Measurements from ENCODE around the gene PXMP4. TPM values are rescaled to one million over a fixed set of nuclear protein-coding genes. Genes with fewer than 3 reads are reported as not detected.
A peak's percentile ranks its signal among the peaks of the same experiment; 100 is the strongest.

The PXMP4 gene
- total RNA-seq, 2 experiments from 2014 or later: 6.9 to 7.3 TPM

DNA sequence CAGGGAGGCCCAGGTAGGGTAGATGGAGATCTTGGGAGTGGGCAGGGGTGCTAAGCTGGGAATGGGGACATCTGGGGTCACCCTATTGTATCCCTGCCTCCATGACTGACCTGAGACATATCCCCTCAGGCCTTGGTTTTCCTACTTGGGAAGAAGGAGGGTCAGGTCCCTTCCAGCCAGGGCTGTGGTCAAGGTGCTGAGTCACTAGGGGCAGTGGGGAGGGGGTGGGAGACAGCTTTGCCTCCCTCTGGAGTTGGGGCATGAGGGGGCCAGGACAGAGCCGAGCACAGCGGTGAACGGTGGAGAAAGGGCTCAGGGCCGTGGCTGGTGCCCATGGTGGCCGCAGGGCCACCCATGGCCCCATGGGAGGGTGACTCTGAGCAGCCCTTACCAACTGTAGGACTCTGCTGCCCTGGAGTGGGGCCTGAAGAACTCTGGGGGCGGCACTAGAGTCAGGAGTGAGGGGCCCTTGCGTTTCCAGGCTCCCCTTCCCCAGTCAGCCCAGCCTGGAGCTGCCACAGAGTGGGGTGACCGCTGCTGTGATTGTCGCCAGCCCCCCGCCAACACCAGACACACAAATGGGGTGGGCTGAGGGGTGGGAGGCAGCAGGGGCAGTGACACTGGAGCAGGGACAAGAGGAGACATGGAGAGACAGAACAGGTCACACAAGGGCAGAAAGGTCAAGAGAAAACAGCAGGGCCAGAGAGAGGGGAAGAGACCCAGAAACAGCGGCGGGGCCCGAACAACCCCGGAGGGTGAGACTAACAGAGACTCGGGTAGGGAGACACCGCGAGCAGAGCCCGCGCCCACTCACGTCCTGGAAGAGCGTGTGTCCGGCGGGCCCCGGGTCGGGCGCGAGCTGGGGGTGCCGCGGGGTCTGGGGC is 46.5 kb downstream of the PXMP4 start:
- Mint-ChIP-seq H3K4me1 (peaks cover 18% of the 10 kb centered on the region), H3K27ac (peak overlapping the region; percentile 77), H3K27me3 (no peaks in the 10 kb centered on the region)

DNA sequence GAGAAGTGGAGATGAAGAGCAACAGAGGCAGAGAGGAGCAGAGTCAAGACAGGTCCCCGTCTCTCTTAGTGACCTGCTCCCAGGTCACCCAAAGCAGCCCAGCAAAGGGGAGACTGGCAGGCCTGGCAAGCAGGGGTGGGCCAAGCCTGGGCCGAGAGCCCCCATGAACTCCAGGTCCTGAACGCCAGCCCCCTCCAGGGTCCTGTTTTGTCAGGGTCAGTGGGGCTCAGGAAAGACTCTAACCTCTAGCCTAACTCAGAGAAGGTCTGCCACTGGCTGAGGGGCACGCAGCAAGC is 47.0 kb downstream of the PXMP4 start:
- peaks cover 21% of the 10 kb centered on the region for H3K4me1 Mint-ChIP-seq
- H3K36me3 Mint-ChIP-seq: peaks cover 20% of the 10 kb centered on the region
- peak overlapping the region; percentile 60 for H3K27ac Mint-ChIP-seq
- H3K9me3 Mint-ChIP-seq: no peaks in the 10 kb centered on the region
- DNase-seq: no peak
- no peaks in the 10 kb centered on the region for H3K27me3 Mint-ChIP-seq
- peak overlapping the region; percentile 86 for H3K4me3 Mint-ChIP-seq

More for the DNA sequence above, 46.5 kb downstream of the PXMP4 start:
- DNase-seq: no peak
- Mint-ChIP-seq H3K4me3 (peak overlapping the region; percentile 86), H3K36me3 (peaks cover 15% of the 10 kb centered on the region), H3K9me3 (no peaks in the 10 kb centered on the region)

DNA sequence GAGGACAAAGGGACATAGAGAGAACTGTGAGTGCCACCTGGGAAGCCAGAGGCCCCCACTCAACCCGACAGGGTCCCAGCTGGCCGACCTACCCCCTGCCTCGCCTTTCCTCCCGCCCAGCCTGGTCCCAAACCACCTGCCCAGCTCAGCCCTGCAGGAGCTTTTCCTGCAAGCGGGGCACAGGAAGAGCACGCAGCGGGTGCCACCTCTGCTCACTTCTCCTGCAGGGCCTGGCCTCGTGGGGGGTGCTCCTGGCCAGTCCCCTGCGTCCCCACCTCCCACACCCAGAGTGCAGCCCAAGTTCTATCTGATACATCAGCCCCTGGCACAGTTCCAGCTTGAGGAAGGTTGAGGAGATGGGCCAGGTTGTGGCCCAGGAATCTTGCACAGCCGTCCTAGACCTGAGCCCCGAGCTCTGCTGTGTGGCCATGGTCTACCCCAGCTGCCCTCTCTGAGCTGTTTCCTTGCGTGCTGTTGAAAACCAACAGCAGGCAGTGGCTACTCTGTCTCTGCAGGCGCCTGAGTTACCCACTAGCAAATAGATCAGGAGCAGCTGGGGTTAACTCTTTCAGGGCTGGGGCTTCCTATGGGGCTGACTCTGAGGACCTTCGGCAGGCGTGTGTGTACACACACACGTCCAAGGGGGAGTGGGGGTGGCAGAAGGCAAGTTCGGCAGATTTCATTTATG is 47.5 kb downstream of the PXMP4 start:
- Mint-ChIP-seq H3K27ac (peak overlapping the region; percentile 27), H3K36me3 (peaks cover 20% of the 10 kb centered on the region), H3K9me3 (no peaks in the 10 kb centered on the region), H3K4me1 (peaks cover 22% of the 10 kb centered on the region), H3K27me3 (no peaks in the 10 kb centered on the region), H3K4me3 (peak overlapping the region; percentile 86)
- no peak for DNase-seq

DNA sequence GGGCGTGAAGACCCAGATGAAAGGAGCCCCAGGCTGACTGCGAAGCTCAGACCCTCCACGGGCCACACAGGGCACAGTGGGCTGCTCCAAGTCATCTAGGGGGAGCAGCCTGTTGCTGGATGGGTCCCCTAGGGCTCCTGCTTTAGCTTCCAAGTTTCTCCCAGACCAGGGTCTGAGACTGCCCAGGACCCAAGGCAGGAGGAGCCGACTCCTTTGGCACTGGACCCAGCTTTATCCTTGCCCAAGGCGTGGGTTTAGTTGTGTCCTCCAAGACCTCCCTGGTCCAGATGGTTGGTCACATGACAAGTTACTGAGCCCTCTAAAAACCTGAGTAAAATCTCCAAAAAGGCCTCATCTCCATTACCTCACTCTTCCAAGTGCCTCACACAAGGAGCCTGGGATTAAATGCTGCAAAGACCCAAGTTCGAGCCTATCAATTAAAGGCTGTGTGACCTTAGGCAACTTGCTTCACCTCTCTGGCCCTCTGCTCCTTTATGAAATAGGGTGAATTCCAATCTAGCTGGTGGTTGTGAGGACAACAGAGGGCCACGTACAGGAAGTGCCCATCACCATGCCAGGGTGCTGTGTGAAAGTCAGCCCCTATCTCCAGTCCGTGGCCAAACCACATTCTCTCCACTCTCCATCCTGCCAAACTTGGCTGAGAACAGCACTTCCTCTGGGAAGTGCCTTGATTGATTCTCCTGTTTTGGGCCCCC is 48.4 kb downstream of the PXMP4 start:
- H3K9me3 Mint-ChIP-seq: no peaks in the 10 kb centered on the region
- H3K36me3 Mint-ChIP-seq: peaks cover 15% of the 10 kb centered on the region
- peaks cover 22% of the 10 kb centered on the region for H3K4me1 Mint-ChIP-seq
- no peak overlapping the region for H3K4me3 Mint-ChIP-seq
- no peak overlapping the region for H3K27ac Mint-ChIP-seq
- H3K27me3 Mint-ChIP-seq: no peaks in the 10 kb centered on the region
- DNase-seq: no peak

DNA sequence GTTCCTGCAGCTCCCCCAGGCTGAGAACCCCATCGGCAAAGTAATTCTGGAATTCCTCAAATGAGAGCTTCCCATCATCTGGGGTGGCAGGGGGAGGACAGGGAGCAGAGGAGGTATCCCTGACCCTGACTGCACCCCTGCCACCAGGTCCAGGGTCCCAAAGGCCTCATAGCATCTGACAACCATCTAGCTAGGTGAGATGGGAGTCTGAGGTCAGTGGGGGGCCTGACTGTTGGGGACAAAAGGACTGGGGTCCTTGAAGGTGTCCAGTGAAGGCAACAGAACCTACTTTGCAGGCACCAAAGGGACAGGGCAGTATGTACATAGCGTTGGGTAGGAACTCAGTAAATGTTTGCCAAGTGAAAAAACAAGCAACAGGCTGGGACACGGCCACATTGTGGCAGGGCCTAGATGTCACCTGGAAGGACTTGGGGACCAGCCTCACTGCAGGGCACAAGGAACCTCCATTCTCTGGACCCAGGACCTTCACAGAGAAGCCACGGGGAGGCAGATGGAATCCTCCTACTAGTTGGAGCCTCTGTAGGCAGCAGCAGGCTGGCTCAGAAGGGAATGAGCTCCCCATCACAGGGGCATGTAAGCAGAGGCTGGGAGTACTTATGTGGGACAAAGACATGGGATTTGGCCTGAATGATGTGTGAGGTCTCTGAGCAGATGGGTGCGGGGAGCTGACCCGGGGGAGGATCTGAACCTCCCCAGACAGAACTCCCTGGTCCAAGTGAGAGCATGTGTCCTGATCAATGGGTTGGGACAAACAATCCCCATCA is 49.2 kb downstream of the PXMP4 start:
- Mint-ChIP-seq H3K27me3 (no peaks in the 10 kb centered on the region), H3K9me3 (no peaks in the 10 kb centered on the region), H3K27ac (no peak overlapping the region), H3K4me3 (no peak overlapping the region), H3K36me3 (peaks cover 12% of the 10 kb centered on the region), H3K4me1 (peaks cover 29% of the 10 kb centered on the region)
- no peak for DNase-seq

DNA sequence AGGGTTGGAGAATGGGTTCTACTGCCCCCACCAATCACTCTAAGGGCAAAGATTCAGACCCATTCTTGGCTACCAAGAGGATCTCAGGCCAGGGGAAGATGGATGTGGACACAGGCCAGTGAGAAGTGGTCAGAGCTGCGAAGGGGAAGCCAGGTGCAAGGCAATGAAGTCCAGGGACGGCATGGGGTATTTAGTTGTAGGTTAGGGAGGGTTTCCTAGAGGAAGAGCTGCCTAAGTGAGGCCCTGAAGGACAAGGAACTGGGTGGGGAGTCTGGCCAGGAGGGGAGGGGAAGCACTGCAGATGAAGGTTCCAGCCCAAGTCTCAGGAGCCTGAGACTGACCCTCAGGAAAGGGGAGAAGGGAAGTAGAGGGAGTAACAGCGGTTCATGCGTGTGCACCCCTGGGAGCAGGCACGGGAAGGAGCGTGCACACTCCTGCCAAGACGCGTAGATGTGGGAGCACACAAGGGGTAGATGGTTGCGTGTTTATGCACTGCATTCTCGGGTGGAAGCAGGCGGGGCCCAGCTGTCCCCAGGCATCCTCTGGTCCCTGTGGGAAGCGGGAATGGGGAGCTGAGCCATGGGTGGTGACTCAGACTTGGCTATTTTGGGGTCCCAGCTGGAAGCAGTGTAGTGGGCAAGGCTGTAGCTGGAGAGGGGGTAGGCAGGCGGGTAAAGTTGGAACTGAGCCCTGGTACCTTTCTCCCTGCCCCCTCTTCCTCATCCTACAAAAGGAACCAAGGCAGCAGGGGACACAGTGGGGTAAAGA is 50.1 kb downstream of the PXMP4 start:
- H3K4me3 Mint-ChIP-seq: no peak overlapping the region
- peaks cover 10% of the 10 kb centered on the region for H3K36me3 Mint-ChIP-seq
- no peak for DNase-seq
- peaks cover 32% of the 10 kb centered on the region for H3K4me1 Mint-ChIP-seq
- H3K27ac Mint-ChIP-seq: no peak overlapping the region
- no peaks in the 10 kb centered on the region for H3K9me3 Mint-ChIP-seq
- H3K27me3 Mint-ChIP-seq: no peaks in the 10 kb centered on the region

DNA sequence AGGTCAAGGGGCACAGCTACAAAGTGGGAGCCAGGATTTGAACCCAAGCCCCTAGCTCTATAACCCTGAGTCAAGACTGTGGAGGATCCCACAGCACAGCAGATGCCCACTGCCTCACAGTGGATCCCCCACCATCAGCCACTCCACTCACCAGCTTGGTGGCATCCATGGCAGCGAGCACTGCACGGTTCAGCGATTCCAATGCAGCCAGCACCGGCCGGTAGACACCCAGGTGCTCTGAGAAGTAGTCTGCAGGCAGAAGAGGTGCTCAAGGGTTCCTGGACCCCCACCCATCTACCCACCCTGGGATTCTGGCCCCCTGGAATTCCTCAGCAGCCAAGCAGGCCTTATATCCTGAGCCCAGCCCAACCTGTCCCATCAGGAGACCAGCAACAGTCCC is 50.9 kb downstream of the PXMP4 start:
- Mint-ChIP-seq H3K9me3 (no peaks in the 10 kb centered on the region), H3K4me1 (peaks cover 35% of the 10 kb centered on the region), H3K36me3 (peaks cover 8% of the 10 kb centered on the region), H3K4me3 (no peak overlapping the region), H3K27ac (no peak overlapping the region), H3K27me3 (no peaks in the 10 kb centered on the region)
- DNase-seq: no peak

DNA sequence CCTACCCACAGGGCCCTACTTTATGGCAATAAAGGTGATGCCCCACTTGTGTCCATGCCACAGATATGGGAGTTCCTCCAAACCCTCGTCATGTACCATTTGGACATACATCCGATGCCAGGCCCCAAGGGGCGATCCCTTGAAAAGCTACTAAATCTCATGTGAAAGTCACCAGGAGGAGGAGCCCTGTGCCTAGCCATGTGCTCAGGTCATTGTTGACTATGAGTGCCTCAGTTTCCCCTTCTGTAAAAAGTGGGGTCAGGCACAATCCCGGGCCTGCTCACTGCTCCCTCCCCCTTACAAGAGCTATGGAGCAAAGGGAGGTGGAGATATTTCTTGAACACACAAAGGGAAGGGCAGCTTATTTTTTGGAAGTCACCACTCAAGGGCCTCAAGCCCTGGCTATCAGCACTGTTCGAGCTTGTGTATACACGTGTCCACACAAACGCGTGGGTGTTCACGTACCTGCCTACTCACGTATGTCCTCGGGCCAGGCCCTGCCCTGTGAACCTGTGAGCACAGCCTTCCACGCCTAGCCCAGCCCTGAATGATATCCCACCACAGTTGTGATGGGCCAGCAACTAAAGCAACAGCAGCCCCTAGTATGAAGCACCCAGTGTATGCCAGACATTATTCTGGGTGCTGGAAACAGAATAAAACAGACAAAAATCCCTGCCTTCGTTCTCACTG is 51.5 kb downstream of the PXMP4 start:
- no peak for DNase-seq
- Mint-ChIP-seq H3K36me3 (peaks cover 8% of the 10 kb centered on the region), H3K4me1 (peaks cover 34% of the 10 kb centered on the region), H3K4me3 (peak overlapping the region; percentile 79), H3K9me3 (no peaks in the 10 kb centered on the region), H3K27me3 (no peaks in the 10 kb centered on the region), H3K27ac (peak overlapping the region; percentile 45)

DNA sequence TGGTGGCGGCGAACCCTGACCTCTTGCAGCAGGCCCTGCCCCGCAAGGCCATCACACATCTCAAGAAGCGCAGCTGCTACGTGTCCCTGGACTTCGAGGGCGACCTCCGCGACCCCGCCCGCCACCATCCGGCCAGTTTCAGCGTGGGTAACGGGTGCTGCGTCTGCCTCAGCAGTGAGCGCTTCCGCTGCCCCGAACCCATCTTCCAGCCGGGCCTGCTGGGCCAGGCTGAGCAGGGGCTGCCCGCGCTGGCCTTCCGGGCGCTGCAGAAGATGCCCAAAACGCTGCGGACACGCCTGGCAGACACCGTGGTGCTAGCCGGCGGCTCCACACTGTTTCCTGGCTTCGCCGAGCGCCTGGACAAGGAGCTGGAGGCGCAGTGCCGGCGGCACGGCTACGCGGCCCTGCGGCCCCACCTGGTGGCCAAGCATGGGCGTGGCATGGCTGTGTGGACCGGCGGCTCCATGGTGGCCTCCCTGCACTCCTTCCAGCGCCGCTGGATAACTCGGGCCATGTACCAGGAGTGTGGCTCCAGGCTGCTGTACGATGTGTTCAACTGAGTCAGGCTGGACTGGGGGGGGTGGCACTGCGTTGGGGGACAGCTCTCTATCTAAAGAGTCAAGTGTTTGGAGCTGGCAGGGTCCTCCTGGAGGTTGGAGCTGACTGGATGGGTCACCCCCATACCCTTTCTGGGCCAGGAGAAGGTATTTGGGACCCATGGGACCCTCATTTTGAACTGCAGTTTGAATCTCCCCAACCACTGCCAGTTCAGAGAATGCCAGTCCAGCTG is 52.2 kb downstream of the PXMP4 start:
- H3K9me3 Mint-ChIP-seq: no peaks in the 10 kb centered on the region
- peak overlapping the region; percentile 79 for H3K4me3 Mint-ChIP-seq
- H3K36me3 Mint-ChIP-seq: peaks cover 8% of the 10 kb centered on the region
- H3K27ac Mint-ChIP-seq: peak overlapping the region; percentile 84
- DNase-seq: peak; percentile 87
- peaks cover 28% of the 10 kb centered on the region for H3K4me1 Mint-ChIP-seq
- no peaks in the 10 kb centered on the region for H3K27me3 Mint-ChIP-seq

DNA sequence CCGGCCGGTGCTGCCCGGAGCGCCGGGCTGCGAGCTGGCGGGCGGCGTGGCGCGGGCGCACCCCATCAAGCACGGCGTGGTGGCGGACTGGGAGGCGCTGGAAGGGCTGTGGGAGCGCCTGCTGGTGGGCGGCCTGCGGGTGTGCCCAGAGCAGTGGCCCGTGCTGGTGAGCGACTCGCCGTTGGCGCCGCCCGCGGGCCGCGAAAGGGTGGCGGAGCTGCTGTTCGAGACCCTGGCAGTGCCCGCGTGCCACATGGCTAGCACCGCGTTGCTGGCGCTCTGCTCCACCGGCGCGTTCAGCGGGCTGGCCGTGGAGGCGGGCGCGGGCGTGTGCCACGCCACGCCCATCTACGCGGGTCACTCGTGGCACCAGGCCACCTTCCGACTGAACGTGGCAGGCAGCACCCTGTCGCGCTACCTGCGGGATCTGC is 52.9 kb downstream of the PXMP4 start:
- Mint-ChIP-seq H3K36me3 (peaks cover 8% of the 10 kb centered on the region), H3K9me3 (no peaks in the 10 kb centered on the region), H3K4me3 (peak overlapping the region; percentile 79), H3K4me1 (peaks cover 29% of the 10 kb centered on the region), H3K27ac (peak overlapping the region; percentile 84), H3K27me3 (no peaks in the 10 kb centered on the region)
- peak; percentile 70 for DNase-seq

DNA sequence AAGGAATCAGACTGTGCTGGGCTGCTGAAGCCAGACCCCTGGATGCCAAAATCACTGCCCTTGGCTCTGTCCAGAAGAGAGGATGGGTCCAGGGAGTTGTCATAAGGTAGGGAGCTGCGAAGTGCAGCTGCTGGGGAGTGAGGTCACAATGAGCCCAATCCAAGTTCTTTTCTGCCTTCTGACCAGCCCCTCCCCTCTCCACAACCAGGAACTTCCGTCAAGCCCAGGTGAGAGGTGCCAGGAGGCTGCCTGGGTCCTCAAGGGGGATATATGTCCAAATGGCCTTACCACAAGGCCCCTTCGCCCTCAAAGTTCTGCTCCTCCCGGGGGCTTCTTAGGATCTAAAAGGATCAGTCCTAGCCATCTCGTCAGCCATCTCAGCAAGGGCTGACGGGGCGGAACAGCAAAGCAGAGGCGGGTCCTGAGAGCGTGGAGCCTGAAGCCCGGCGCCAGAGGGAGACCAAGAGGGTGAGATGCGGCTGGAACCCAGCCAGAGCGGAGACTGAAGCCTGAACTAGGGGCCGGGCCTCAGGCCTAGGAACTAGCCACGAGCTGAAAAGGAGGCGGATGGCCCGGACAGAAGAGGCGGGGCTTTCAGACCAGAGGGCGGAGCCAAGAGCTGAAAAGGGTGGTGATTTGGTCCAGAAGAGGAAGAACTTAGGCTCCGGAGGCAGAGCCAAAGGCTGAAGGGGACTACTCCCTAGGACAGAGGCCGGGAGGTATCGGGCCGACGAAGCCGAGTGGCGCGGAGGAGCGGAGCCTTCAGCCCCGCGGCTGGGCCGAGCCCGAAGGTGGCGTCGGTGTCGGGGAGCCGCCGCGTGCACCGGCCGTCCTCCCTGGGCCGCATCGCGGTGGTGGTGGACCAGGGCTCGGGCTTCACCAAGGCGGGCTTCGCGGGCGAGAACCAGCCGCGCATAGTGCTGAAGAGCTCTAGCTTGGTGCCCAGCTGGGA is 53.5 kb downstream of the PXMP4 start, which contains the start of gene ACTL10:
Gene ACTL10 (plus strand): TSS at position 651 of the 952 bp plus-strand sequence. CDS start 555 bp downstream, outside the sequence.
- Mint-ChIP-seq H3K27me3 (no peaks in the 10 kb centered on the region), H3K4me1 (peaks cover 29% of the 10 kb centered on the region), H3K9me3 (no peaks in the 10 kb centered on the region), H3K27ac (peak within 1 kb of the TSS; percentile 94), H3K36me3 (peaks cover 7% of the 10 kb centered on the region), H3K4me3 (peak within 1 kb of the TSS; percentile 92)
- peak; percentile 90 for DNase-seq

DNA sequence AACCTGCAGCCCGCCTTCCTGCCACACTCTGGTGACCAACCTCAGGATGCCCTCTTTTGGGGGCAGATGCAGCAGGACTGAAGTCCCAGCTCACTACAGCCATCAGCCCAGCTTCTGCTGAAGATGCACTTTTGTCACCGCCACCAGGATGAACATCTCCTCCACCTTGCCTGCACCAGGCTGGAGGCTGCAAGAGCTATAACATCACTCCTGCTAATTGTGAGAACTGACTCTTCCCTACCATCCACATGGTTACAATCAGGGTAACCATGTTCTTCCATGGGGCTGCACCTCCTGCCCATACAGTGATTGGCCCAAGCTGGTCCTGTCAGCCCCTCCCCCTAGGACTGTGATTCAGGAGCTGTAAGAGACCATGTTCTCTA is 55.4 kb downstream of the PXMP4 start:
- Mint-ChIP-seq H3K36me3 (peaks cover 7% of the 10 kb centered on the region), H3K4me1 (peaks cover 29% of the 10 kb centered on the region), H3K27me3 (no peaks in the 10 kb centered on the region), H3K4me3 (peak overlapping the region; percentile 84), H3K9me3 (no peaks in the 10 kb centered on the region), H3K27ac (peak overlapping the region; percentile 76)
- no peak for DNase-seq
